K562 (cell line): ENCODE data around the gene CCDC174. TPM values are rescaled to one million over a fixed set of nuclear protein-coding genes. Genes with fewer than 3 reads are reported as not detected.
A peak's percentile ranks its signal among the peaks of the same experiment; 100 is the strongest.

Experiments used
- BHLHE40 ChIP-seq: IDR thresholded peaks from 2 replicates; pipeline ENCODE4 v1.6.1; 2011; ENCODE audit warnings: low read length, improper control_type of control experiment
- KDM2B ChIP-seq: fragments of 250-450 bp; sonication (Bioruptor Pico); IDR thresholded peaks from 2 replicates; pipeline ENCODE4 v1.8.0; 2021; ENCODE audit warnings: mild to moderate bottlenecking, moderate library complexity
- KDM5B ChIP-seq: fragments of 200-600 bp; sonication (generic); IDR thresholded peaks from 2 replicates; pipeline ENCODE4 v1.6.1; 2012; ENCODE audit warnings: low read depth, mild to moderate bottlenecking, moderate library complexity, low read length, control low read depth, inconsistent platforms; ENCODE audit not compliant: insufficient replicate concordance
- NR2C2 ChIP-seq, 2 experiments: fragments of 200-800 bp in 1 of 2; sonication (Bioruptor generic) in 1 of 2; sonication (generic) in 1 of 2; formaldehyde crosslinking in 1 of 2; IDR thresholded peaks; 2 replicates each; pipeline versions ENCODE4 v1.6.1 to v1.8.0; 2016 to 2022; ENCODE audit warnings: mild to moderate bottlenecking in 1 of 2, missing compliant biosample characterization in 1 of 2, missing genetic modification characterization in 1 of 2, missing genetic modification reagents in 1 of 2
- PTTG1 ChIP-seq: fragments of 450-650 bp; IDR thresholded peaks from 2 replicates; pipeline ENCODE4 v1.6.1; 2016; ENCODE audit warnings: low read depth, mild to moderate bottlenecking, missing genetic modification characterization, missing compliant biosample characterization
- SRSF1 ChIP-seq: fragments of 200-400 bp; formaldehyde crosslinking; IDR thresholded peaks from 2 replicates; pipeline ENCODE4 v1.6.1; 2017; ENCODE audit warnings: mild to moderate bottlenecking, low read depth, low read length, moderate library complexity
- ZBTB7A ChIP-seq: IDR thresholded peaks from 2 replicates; pipeline ENCODE4 v1.6.1; 2011; ENCODE audit warnings: low read depth, mild to moderate bottlenecking, low read length, moderate library complexity, borderline replicate concordance; ENCODE audit not compliant: control insufficient read depth
- ZBTB9 ChIP-seq: fragments of 450-650 bp; formaldehyde crosslinking; IDR thresholded peaks from 2 replicates; pipeline ENCODE4 v1.4.0; 2020; ENCODE audit warnings: mild to moderate bottlenecking, moderate library complexity
- ZEB2 ChIP-seq: fragments of 450-650 bp; IDR thresholded peaks from 2 replicates; pipeline ENCODE4 v1.6.1; 2016
- ZNF778 ChIP-seq: fragments of 450-650 bp; formaldehyde crosslinking; IDR thresholded peaks from 2 replicates; pipeline ENCODE4 v1.4.0; 2020; ENCODE audit warnings: mild to moderate bottlenecking, moderate library complexity
- polyA plus RNA-seq, 8 experiments: library from polyadenylated mRNA; depleted of rRNA in 4 of 8; stranded (reverse) in 5 of 8; unstranded in 3 of 8; fragments of >200 nt; fragmentation: Nextera tagmentation in 2 of 8; fragmentation: Illumina TruSeq in 1 of 8; extraction: Ambion mirVana in 2 of 8; extraction: Trizol in 1 of 8; gene quantifications; 2 replicates each; pipeline versions ENCODE4 v1.2.1 to v1.2.3, GENCODE V29; 2011 to 2014; ENCODE audit warnings: inconsistent platforms in 1 of 8, missing spikeins in 1 of 8
- total RNA-seq, 7 experiments: library from RNA; depleted of rRNA in 6 of 7; stranded (reverse); fragments of >200 nt in 6 of 7; fragmentation: Illumina TruSeq in 2 of 7; extraction: Trizol in 2 of 7; gene quantifications; 2 replicates each; pipeline versions ENCODE4 v1.2.1 to v1.2.3, GENCODE V29; 2011 to 2021; ENCODE audit warnings: low replicate concordance in 1 of 7
- TF ChIP-seq, protein P1 (sequence below): fragments of 250-450 bp; sonication (Bioruptor Pico); IDR thresholded peaks from 2 replicates; pipeline ENCODE4 v1.4.0; 2020; ENCODE audit warnings: mild to moderate bottlenecking, moderate library complexity, borderline replicate concordance
- TF ChIP-seq, protein P2 (sequence below): fragments of 450-650 bp; IDR thresholded peaks from 2 replicates; pipeline ENCODE4 v1.6.1; 2018; ENCODE audit not compliant: partially characterized antibody
- TF ChIP-seq, protein P3 (sequence below): sonication (generic); formaldehyde crosslinking; IDR thresholded peaks from 2 replicates; pipeline ENCODE4 v1.8.0; 2022; ENCODE audit warnings: mild to moderate bottlenecking, missing genetic modification reagents

Gene CCDC174
- total and polyA plus RNA-seq, 9 of the 15 experiments (the other 6 are each of a cell fraction or from before 2014, with no cell fraction given) = 7.4 to 41.0 (median 28.5) TPM

- TF ChIP-seq, protein P1, sequence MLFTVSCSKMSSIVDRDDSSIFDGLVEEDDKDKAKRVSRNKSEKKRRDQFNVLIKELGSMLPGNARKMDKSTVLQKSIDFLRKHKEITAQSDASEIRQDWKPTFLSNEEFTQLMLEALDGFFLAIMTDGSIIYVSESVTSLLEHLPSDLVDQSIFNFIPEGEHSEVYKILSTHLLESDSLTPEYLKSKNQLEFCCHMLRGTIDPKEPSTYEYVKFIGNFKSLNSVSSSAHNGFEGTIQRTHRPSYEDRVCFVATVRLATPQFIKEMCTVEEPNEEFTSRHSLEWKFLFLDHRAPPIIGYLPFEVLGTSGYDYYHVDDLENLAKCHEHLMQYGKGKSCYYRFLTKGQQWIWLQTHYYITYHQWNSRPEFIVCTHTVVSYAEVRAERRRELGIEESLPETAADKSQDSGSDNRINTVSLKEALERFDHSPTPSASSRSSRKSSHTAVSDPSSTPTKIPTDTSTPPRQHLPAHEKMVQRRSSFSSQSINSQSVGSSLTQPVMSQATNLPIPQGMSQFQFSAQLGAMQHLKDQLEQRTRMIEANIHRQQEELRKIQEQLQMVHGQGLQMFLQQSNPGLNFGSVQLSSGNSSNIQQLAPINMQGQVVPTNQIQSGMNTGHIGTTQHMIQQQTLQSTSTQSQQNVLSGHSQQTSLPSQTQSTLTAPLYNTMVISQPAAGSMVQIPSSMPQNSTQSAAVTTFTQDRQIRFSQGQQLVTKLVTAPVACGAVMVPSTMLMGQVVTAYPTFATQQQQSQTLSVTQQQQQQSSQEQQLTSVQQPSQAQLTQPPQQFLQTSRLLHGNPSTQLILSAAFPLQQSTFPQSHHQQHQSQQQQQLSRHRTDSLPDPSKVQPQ = no peak
- TF ChIP-seq ZEB2 = no peak
- TF ChIP-seq PTTG1 (tag) = no peak
- no peak for TF ChIP-seq SRSF1
- TF ChIP-seq KDM2B = no peak
- peak; percentile 99 for TF ChIP-seq NR2C2 (CRISPR knock-in tag; IDR thresholded peaks at IDR 0.05)
- peak; percentile 99 for TF ChIP-seq NR2C2 (tag; IDR thresholded peaks at IDR 0.05)
- TF ChIP-seq ZBTB7A = peak; percentile 98
- TF ChIP-seq ZNF778 (CRISPR knock-in tag) = no peak
- TF ChIP-seq KDM5B = peak; percentile 98
- no peak; the same call in 1 of the 2 replicates for TF ChIP-seq ZBTB9
- TF ChIP-seq, protein P2, sequence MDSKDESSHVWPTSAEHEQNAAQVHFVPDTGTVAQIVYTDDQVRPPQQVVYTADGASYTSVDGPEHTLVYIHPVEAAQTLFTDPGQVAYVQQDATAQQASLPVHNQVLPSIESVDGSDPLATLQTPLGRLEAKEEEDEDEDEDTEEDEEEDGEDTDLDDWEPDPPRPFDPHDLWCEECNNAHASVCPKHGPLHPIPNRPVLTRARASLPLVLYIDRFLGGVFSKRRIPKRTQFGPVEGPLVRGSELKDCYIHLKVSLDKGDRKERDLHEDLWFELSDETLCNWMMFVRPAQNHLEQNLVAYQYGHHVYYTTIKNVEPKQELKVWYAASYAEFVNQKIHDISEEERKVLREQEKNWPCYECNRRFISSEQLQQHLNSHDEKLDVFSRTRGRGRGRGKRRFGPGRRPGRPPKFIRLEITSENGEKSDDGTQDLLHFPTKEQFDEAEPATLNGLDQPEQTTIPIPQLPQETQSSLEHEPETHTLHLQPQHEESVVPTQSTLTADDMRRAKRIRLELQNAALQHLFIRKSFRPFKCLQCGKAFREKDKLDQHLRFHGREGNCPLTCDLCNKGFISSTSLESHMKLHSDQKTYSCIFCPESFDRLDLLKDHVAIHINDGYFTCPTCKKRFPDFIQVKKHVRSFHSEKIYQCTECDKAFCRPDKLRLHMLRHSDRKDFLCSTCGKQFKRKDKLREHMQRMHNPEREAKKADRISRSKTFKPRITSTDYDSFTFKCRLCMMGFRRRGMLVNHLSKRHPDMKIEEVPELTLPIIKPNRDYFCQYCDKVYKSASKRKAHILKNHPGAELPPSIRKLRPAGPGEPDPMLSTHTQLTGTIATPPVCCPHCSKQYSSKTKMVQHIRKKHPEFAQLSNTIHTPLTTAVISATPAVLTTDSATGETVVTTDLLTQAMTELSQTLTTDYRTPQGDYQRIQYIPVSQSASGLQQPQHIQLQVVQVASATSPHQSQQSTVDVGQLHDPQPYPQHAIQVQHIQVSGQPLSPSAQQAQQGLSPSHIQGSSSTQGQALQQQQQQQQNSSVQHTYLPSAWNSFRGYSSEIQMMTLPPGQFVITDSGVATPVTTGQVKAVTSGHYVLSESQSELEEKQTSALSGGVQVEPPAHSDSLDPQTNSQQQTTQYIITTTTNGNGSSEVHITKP = peak; percentile 43
- TF ChIP-seq, protein P3, sequence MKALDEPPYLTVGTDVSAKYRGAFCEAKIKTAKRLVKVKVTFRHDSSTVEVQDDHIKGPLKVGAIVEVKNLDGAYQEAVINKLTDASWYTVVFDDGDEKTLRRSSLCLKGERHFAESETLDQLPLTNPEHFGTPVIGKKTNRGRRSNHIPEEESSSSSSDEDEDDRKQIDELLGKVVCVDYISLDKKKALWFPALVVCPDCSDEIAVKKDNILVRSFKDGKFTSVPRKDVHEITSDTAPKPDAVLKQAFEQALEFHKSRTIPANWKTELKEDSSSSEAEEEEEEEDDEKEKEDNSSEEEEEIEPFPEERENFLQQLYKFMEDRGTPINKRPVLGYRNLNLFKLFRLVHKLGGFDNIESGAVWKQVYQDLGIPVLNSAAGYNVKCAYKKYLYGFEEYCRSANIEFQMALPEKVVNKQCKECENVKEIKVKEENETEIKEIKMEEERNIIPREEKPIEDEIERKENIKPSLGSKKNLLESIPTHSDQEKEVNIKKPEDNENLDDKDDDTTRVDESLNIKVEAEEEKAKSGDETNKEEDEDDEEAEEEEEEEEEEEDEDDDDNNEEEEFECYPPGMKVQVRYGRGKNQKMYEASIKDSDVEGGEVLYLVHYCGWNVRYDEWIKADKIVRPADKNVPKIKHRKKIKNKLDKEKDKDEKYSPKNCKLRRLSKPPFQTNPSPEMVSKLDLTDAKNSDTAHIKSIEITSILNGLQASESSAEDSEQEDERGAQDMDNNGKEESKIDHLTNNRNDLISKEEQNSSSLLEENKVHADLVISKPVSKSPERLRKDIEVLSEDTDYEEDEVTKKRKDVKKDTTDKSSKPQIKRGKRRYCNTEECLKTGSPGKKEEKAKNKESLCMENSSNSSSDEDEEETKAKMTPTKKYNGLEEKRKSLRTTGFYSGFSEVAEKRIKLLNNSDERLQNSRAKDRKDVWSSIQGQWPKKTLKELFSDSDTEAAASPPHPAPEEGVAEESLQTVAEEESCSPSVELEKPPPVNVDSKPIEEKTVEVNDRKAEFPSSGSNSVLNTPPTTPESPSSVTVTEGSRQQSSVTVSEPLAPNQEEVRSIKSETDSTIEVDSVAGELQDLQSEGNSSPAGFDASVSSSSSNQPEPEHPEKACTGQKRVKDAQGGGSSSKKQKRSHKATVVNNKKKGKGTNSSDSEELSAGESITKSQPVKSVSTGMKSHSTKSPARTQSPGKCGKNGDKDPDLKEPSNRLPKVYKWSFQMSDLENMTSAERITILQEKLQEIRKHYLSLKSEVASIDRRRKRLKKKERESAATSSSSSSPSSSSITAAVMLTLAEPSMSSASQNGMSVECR (CRISPR knock-in tag) = peak; percentile 87
- TF ChIP-seq BHLHE40 = peak; percentile 30; the same call in 1 of the 2 replicates
Measured at GRCh38 chr3:14651440-14652251, at the start of gene CCDC174 (continued).
